Thoracic aorta endothelial cell (primary cell): ENCODE data around the gene RBM44. TPM values are rescaled to one million over a fixed set of nuclear protein-coding genes. Genes with fewer than 3 reads are reported as not detected.

Source experiments
- small RNA-seq: library from RNA; depleted of rRNA; stranded (forward); fragments of <200 nt; gene quantifications from one replicate; pipeline ENCODE3, GENCODE V24; 2012
- total RNA-seq: library from RNA; depleted of rRNA; stranded (reverse); fragments of >200 nt; gene quantifications from 2 replicates; pipeline ENCODE4 v1.2.3, GENCODE V29; 2012

The RBM44 gene, protein sequence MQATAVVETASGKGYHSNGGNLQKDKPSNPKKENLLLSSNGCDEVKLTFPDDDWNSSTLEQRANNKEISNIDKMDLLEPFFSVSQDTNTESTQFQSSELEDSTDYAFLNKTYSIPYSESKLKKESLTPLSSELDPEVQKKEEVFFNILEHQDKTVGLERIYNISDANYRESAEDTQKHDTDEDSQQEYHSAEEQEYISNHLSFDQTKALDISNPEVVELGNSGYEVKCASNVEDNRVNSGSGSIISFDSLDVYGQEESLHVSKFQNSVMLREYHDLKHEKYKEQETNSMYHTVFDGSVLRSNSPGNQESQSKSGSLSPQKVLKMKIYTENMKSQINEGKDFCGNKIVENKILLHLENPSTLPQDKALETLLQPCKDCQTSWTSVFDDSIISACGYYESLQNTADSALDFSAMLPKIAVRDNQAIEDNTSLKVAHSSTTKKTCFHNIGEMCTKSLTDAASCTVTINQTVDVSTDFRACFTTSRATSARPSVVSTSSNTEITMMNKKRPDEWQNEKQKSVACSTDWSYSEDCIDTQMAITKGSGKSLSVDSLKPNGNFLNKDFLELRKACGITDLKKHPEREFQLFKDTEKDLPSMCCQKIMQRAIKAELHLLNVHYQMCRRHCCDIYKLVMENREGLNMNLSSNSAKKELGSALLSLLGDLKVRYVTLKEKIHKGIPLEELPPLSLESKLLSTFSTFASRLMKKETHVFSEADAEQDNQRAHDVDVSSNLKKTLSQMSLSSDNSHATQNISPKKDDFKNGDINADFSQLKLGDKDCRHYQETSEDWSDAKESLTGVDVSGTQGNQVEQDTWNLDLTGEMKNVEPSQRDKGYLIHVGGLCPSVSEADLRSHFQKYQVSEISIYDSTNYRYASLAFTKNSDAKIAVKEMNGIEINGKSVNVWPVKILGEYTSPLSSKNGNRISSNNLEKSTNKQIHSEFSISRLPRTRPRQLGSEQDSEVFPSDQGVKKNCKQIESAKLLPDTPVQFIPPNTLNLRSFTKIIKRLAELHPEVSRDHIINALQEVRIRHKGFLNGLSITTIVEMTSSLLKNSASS
- total RNA-seq, result 0.66 and 2.0 TPM in 2 replicates

DNA sequence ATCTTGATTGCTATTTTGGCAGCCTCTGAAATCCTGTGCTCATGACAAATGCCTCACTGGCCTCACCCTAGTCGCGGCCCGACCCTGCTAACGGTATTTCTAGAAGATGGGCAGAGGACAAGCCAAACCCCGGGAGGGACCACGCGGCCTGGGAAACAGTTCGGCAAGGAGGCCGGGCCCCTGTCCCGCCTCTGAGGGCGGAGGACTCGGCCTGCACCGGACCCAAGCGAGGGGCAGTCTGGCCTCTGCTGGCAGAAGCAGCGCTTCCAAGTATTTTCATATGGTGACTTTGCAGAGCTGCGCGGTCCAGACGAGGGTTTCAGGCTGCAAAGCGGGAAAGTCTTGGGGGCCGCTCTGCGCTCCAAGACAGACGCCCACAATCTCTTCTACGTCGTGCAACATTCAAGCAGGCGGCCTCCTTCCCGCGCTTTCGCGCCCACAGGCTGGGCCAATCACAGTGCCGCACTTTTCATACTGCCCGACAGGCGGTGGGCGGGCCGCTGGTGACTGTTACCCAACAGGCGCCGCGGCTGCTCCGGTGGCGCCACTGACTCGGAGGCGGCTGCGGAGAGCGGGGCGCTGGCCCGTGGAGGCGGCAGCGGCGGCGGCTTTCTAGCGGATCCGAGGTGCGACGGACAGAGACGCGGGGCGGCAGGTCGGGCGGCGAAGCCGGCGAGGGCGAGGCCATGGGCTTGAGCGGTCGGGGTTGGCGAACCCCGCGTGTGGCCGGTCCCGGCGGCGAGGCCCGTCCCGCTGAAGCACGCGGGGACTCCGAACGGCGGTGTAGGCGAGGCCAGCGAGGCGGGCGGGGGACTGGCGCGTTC is at the start of gene RBM44:
TSS of gene RBM44 (plus strand) at position 544 of the 824 bp plus-strand sequence. CDS start 14,831 bp downstream, outside the sequence.

DNA sequence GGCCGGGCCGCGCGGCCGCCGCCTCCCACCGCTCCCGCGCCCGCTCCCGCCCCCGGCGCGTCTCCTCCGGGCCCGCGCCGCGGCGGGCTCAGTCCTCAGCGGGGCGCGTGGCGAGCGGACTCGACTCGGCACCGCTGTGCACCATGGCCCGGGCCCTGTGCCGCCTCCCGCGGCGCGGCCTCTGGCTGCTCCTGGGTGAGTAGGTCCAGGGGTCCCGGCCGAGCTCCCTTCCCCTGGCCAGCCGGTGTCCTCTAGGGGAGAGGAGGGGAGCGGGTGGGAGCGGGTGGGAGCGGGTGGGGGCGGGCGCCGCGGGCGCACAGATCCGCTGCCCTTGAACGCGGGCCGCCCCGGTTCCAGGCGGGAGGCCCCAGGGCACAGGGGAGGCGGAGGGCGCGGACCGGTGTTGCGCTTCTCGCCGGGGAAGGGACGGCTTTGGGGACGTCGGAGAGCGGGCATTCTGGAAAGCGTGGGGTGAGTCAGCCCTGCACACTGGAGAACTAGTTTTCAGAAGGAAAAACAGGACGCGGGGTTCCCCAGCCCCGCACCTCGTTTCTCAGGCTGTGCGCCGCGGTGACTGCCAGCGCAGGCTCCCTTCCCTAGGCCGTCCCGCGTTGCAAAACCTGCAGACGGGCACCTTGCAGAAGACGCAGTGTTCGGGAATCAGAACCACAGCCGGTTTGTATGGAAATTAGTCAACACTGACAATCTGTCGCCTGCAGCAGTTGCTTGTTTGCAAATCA is 61.1 kb downstream of the RBM44 start, which contains the start of gene RAMP1:
TSS of gene RAMP1 (plus strand) at position 91 of the 740 bp plus-strand sequence. CDS start at position 144, 53 bp downstream.

Small RNAs within 50 kb of the gene (small RNA-seq; reads per million reads assigned to genes)
- not detected for gene RF00157

Other genes starting within 250 kb of the RBM44 start
- not detected in 2 replicates for gene PRLH, start 232.2 kb upstream of the RBM44 start, total RNA-seq
- gene RAB17, start 208.0 kb upstream of the RBM44 start, total RNA-seq, result 2.9 and 5.5 TPM in 2 replicates
- 209 and 245 TPM in 2 replicates for gene LRRFIP1, start 171.2 kb upstream of the RBM44 start, total RNA-seq
- not detected in 2 replicates for gene RAMP1, start 60.8 kb downstream of the RBM44 start, total RNA-seq
- gene UBE2F, start 168.2 kb downstream of the RBM44 start, total RNA-seq, result 61.4 and 63.2 TPM in 2 replicates